Prostate gland (tissue), 2 donors: ENCODE results near the gene CPT1B. TPM values are rescaled to one million over a fixed set of nuclear protein-coding genes. Genes with fewer than 3 reads are reported as not detected.
A peak's percentile ranks its signal among the peaks of the same experiment; 100 is the strongest.
"Not testable (repeated sequence)": the region's sequence is repeated elsewhere in the genome, so short reads cannot be mapped to it uniquely, and the experiment has no call there.

Experiments
- DNase-seq: peaks from one replicate; pipeline ENCODE4 v3.0.0-alpha.2; 2019; ENCODE audit warnings: low spot score
- H3K27ac ChIP-seq, 2 donors: fragments of 200-600 bp; sonication (generic); 2 replicates each; pipeline ENCODE4 v1.5.1; 2017 to 2019
- H3K27me3 ChIP-seq: fragments of 200-600 bp; sonication (generic); replicated peaks from 2 replicates; pipeline ENCODE4 v1.5.1; 2019; ENCODE audit not compliant: insufficient read depth
- H3K36me3 ChIP-seq, 2 donors: fragments of 200-600 bp; sonication (generic); 1 replicate in 1 of 2; 2 replicates in 1 of 2; pipeline versions ENCODE4 v1.5.1 to v1.8.1; 2017 to 2019
- H3K4me1 ChIP-seq: fragments of 200-600 bp; sonication (generic); replicated peaks from 2 replicates; pipeline ENCODE4 v1.5.1; 2019
- H3K4me3 ChIP-seq, 2 donors: fragments of 200-600 bp; sonication (generic); 2 replicates each; pipeline ENCODE4 v1.5.1; 2017 to 2019
- H3K9me3 ChIP-seq: fragments of 200-600 bp; sonication (generic); 2 replicates; pipeline ENCODE4 v1.5.1; 2017
- CTCF ChIP-seq, 4 experiments: fragments of 200-600 bp in 2 of 4; fragments of 450-650 bp in 2 of 4; sonication (generic) in 2 of 4; IDR thresholded peaks; 1 replicate in 3 of 4; 2 replicates in 1 of 4; pipeline ENCODE4 v1.5.1; 2016 to 2019; ENCODE audit warnings: antibody characterized with exemption in 4 of 4, mild to moderate bottlenecking in 2 of 4, moderate library complexity in 2 of 4
- POLR2A ChIP-seq: fragments of 450-650 bp; IDR thresholded peaks from one replicate; pipeline ENCODE4 v1.6.1; 2016; ENCODE audit warnings: antibody characterized with exemption, mild to moderate bottlenecking
- POLR2AphosphoS5 ChIP-seq: sonication (generic); formaldehyde crosslinking; IDR thresholded peaks from one replicate; pipeline ENCODE4 v1.6.1; 2017; ENCODE audit warnings: antibody characterized with exemption
- WGBS: methylation state at CpG from one replicate; pipeline ENCODE4 v1.1.5; 2018; 5-methylcytosine and 5-hydroxymethylcytosine counted together
- intact Hi-C: fragments of 100-400 bp; cut with DNase I; formaldehyde crosslinking; loops from one replicate; pipeline ENCODE4 v1.14.2; 2022
- total RNA-seq, 2 donors: library from RNA; depleted of rRNA; stranded (reverse); fragments of >200 nt; gene quantifications; one replicate each; pipeline ENCODE4 v1.1.0, GENCODE V29; 2016

The CPT1B gene
- total RNA-seq, 2 donors from 2014 or later = 13.1 to 31.4 TPM

GRCh38 chr22:50536226-50536625 is 42.0 kb downstream of the CPT1B start:
- intact Hi-C loops = no loop called here
- Histone ChIP-seq H3K27me3 (no peaks in the 10 kb centered on the region), H3K27ac (no peak overlapping the region), H3K4me1 (peaks cover 4% of the 10 kb centered on the region), H3K36me3 (no peaks in the 10 kb centered on the region), H3K4me3 (no peak overlapping the region), H3K9me3 (no peaks in the 10 kb centered on the region)
- no peak for TF ChIP-seq POLR2AphosphoS5
- no peak for TF ChIP-seq CTCF (IDR thresholded peaks at IDR 0.05)
- TF ChIP-seq POLR2A = no peak
- no peak for DNase-seq
- WGBS = 73% methylated on average over 3 of the region's 3 CpGs

DNA sequence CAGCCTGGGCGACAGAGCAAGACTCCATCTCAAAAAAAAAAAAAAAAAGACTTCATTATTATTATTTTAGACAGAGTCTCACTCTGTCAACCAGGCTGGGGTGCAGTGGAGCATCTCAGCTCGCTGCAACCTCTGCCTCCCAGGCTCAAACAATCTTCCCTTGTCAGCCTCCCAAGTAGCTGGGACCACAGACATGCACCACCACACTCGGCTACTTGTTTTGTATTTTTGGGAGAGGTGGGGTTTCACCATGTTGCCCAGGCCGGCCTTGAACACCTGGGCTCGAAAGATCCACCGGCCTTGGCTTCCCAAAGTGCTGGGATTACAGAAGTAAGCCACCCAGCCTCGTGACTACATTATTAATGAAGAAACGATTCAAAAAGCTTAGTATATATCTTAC is 43.1 kb downstream of the CPT1B start:
- TF ChIP-seq POLR2AphosphoS5 (no peak), CTCF (IDR thresholded peaks at IDR 0.05) (no peak), POLR2A (no peak)
- intact Hi-C loops = no loop called here
- Histone ChIP-seq H3K36me3 (no peaks in the 10 kb centered on the region), H3K27me3 (no peaks in the 10 kb centered on the region), H3K4me1 (peaks cover 8% of the 10 kb centered on the region), H3K9me3 (no peaks in the 10 kb centered on the region), H3K4me3 (no peak overlapping the region), H3K27ac (no peak overlapping the region)
- no peak for DNase-seq
- WGBS = 90% methylated on average over 8 of the region's 8 CpGs

DNA sequence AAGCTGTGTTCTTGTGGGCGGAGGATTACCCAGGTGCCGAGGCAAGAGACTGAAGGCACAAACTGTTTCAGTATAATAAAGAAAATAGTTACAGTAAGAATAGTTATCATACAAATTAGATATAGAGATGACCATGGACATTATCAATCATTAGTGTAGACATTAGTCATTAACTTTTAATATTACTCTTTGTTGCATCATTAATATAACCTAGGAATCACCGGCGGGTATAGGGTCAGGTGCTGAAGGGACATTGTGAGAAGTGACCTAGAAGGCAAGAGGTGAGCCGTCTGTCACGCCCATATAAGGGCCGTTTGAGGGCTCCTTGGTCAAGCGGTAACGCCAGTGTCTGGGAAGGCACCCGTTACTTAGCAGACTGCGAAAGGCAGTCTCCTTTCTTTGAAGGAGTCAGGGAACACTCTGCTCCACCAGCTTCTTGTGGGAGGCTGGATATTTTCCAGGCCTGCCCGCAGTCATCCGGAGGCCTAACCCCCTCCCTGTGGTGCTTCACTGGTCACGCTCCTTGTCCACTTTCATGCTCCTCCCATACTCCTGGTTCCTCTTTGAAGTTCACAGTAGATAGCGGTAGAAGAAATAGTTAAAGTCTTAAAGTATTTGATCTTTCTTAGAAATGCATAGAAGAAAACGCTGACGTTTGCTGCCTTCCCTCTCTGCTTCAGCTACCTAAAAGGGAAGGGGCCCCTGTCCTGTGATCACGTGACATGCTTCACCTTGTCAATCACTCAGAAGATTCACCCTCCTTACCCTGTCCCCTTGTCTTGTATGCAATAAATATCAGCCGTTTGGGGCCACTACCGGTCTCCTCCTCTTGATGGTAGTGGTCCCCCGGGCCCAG is 44.1 kb downstream of the CPT1B start:
- intact Hi-C loops, H3K4me1 ChIP-seq, H3K36me3 ChIP-seq, H3K4me3 ChIP-seq, DNase-seq, H3K27me3 ChIP-seq, H3K9me3 ChIP-seq: not testable (repeated sequence)
- H3K27ac ChIP-seq = peak overlapping the region in 1 of 2 donors; percentile 42
- 37% methylated on average over 21 of the region's 21 CpGs for WGBS

DNA sequence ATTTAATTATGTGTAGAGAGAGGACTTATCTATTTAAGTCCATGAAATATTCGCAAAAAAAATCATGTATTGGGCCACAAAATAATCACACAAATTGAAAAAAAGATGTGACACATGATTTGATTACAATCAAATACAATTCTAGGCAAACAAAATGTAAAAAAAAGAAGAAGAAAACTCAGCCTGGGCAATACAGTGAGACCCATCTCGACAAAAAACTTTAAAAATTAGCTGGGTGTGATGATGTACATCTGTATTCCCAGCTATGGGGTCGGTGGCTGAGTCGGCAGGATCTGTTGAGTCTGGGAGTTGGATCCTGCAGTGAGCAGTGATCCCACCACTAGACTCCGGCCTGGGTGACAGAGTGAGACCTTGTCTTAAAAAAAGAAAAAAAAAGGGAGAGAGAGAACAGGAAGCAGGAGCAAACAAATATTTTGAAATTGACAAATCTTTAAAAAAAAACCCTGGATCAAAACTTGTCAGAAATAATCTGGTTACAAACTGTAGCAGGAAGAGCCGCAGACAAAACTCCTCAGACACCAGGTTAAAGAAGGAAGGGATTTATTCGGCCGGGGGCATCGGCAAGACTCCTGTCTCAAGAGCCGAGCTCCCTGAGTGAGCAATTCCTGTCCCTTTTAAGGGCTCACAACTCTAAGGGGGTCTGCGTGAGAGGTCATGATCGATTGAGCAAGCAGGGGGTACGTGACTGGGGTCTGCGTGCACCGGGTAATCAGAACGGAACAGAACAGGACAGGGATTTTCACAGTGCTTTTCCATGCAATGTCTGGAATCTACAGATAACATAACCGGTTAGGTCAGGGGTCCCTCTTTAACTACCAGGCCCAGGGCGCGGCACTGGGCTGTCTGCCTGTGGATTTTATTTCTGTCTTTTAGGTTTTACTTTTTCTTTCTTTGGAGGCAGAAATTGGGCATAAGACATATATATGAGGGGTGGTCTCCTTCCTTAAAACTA is 45.1 kb downstream of the CPT1B start:
- Histone ChIP-seq H3K9me3 (no peaks in the 10 kb centered on the region), H3K27ac (peak overlapping the region; percentile 65 to 83), H3K36me3 (no peaks in the 10 kb centered on the region), H3K4me3 (no peak overlapping the region), H3K27me3 (no peaks in the 10 kb centered on the region), H3K4me1 (peaks cover 8% of the 10 kb centered on the region)
- intact Hi-C loops = no loop called here
- DNase-seq = no peak
- 65% methylated on average over 19 of the region's 19 CpGs for WGBS
- TF ChIP-seq POLR2AphosphoS5 (no peak), CTCF (IDR thresholded peaks at IDR 0.05) (no peak), POLR2A (no peak)

GRCh38 chr22:50531962-50532674 is 46.1 kb downstream of the CPT1B start:
- peak overlapping the region; percentile 65 to 83 for H3K27ac ChIP-seq

More at GRCh38 chr22:50531962-50532674, 46.1 kb downstream of the CPT1B start:
- DNase-seq = peak; percentile 74
- Histone ChIP-seq H3K27me3 (no peaks in the 10 kb centered on the region), H3K36me3 (no peaks in the 10 kb centered on the region), H3K9me3 (no peaks in the 10 kb centered on the region), H3K4me1 (peaks cover 8% of the 10 kb centered on the region), H3K4me3 (peak overlapping the region; percentile 36 to 43)
- intact Hi-C loops = no loop called here
- WGBS = 4% methylated on average over 34 of the region's 56 CpGs
- no peak for TF ChIP-seq CTCF (IDR thresholded peaks at IDR 0.05)
- peak; percentile 50 for TF ChIP-seq POLR2AphosphoS5
- peak; percentile 66 for TF ChIP-seq POLR2A
